ENCODE results near the gene RBM25.

DNA sequence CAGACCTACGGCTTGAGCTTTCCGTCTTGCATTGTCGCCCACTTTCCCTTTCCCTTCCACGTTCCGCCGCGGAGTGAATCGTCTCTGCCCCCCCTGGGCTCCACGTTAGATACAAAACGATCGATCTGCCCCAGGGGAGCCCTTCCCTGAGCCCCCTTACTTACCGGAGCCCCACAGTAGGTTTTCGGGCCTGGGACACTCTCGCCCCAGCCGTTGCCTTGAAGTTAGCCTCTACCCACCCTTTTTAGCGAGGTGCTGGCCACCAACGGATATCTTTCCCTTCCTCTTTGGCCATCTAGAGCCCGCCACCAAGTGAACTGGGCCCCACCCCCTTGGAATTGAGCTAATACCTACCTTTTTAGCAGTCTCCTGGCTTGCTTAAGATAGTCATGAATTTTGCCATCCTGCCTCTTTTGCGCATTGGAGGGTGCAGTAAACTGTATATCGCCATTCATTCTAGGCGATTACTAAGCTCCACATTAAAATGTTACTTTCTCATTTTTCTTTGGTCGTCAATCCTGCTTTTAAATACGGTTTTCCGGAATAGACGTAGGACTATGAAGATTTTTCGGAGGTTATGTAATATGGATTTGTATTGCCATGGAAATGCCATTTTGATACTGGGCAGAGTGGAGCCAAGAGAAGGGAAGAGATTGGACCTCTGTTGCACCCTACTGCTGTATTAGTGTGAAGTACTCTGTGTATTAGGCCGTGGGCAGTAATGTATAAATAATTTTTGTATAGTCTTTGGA is 764 bp downstream of the RBM25 start:
- TF ChIP-seq, protein P1, sequence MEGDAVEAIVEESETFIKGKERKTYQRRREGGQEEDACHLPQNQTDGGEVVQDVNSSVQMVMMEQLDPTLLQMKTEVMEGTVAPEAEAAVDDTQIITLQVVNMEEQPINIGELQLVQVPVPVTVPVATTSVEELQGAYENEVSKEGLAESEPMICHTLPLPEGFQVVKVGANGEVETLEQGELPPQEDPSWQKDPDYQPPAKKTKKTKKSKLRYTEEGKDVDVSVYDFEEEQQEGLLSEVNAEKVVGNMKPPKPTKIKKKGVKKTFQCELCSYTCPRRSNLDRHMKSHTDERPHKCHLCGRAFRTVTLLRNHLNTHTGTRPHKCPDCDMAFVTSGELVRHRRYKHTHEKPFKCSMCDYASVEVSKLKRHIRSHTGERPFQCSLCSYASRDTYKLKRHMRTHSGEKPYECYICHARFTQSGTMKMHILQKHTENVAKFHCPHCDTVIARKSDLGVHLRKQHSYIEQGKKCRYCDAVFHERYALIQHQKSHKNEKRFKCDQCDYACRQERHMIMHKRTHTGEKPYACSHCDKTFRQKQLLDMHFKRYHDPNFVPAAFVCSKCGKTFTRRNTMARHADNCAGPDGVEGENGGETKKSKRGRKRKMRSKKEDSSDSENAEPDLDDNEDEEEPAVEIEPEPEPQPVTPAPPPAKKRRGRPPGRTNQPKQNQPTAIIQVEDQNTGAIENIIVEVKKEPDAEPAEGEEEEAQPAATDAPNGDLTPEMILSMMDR (IDR thresholded peaks at IDR 0.05) = no peak
- TF ChIP-seq POLR2A (IDR thresholded peaks at IDR 0.05) = no peak
